GM13977 (cell line): ENCODE measurements around the gene THSD7B.

Source experiments
- DNase-seq: peaks from one replicate; pipeline ENCODE4 v3.0.0; 2012; ENCODE audit warnings: low spot score
- CTCF ChIP-seq: IDR thresholded peaks from 2 replicates; pipeline ENCODE4 v1.5.1; 2012; ENCODE audit warnings: mild to moderate bottlenecking, control low read depth; ENCODE audit not compliant: insufficient read depth; ENCODE audit errors: extremely low read depth, missing control alignments
- in situ Hi-C: fragments of 300-500 bp; cut with MboI; formaldehyde crosslinking; loops from one replicate; pipeline ENCODE4 v1.12.0; 2022; ENCODE audit warnings: low sequenced_read_pairs, low pct_unique_long_range_greater_than_20kb, mixed read lengths, inconsistent platforms; ENCODE audit not compliant: unreplicated experiment

The THSD7B gene

GRCh38 chr2:137444970-137445369, 679.6 kb downstream of the THSD7B start:
- TF ChIP-seq CTCF: no peak
- in situ Hi-C loops: no loop called here
- DNase-seq: no peak

- TF ChIP-seq CTCF: no peak
- in situ Hi-C loops: no loop called here
- DNase-seq: no peak
Observed at GRCh38 chr2:137449454-137449853, 684.1 kb downstream of the THSD7B start.

- no peak for DNase-seq
- no peak for TF ChIP-seq CTCF
- in situ Hi-C loops: loop anchor here (25.0 kb wide), 1 partner anchor 382 kb away; no protein-coding TSS in a partner anchor
Observed at GRCh38 chr2:137454886-137455285, 689.5 kb downstream of the THSD7B start.

GRCh38 chr2:137467246-137467862, 702.0 kb downstream of the THSD7B start:
- TF ChIP-seq CTCF: peak; percentile 67
- DNase-seq: peak; percentile 16
- in situ Hi-C loops: loop anchor here (25.0 kb wide), 1 partner anchor 370 kb away; no protein-coding TSS in a partner anchor

- in situ Hi-C loops: no loop called here
- no peak for TF ChIP-seq CTCF
Observed at GRCh38 chr2:137493261-137493660, 727.9 kb downstream of the THSD7B start.

GRCh38 chr2:137500599-137500998, 735.3 kb downstream of the THSD7B start:
- no peak for DNase-seq
- TF ChIP-seq CTCF: no peak
- in situ Hi-C loops: no loop called here

More at GRCh38 chr2:137493261-137493660, 727.9 kb downstream of the THSD7B start:
- DNase-seq: no peak
